Measurements from ENCODE around the gene C2orf68. TPM values are rescaled to one million over a fixed set of nuclear protein-coding genes. Genes with fewer than 3 reads are reported as not detected.

The C2orf68 gene
- total and polyA plus RNA-seq, 9 of the 15 experiments (the other 6 are each of a cell fraction or from before 2014, with no cell fraction given), result 22.1 to 50.0 (median 31.8) TPM

GRCh38 chr2:85602476-85603234 lies 9.2 kb downstream of the C2orf68 start, which contains the start of gene TMEM150A (continued):
- TF ChIP-seq, protein P1, sequence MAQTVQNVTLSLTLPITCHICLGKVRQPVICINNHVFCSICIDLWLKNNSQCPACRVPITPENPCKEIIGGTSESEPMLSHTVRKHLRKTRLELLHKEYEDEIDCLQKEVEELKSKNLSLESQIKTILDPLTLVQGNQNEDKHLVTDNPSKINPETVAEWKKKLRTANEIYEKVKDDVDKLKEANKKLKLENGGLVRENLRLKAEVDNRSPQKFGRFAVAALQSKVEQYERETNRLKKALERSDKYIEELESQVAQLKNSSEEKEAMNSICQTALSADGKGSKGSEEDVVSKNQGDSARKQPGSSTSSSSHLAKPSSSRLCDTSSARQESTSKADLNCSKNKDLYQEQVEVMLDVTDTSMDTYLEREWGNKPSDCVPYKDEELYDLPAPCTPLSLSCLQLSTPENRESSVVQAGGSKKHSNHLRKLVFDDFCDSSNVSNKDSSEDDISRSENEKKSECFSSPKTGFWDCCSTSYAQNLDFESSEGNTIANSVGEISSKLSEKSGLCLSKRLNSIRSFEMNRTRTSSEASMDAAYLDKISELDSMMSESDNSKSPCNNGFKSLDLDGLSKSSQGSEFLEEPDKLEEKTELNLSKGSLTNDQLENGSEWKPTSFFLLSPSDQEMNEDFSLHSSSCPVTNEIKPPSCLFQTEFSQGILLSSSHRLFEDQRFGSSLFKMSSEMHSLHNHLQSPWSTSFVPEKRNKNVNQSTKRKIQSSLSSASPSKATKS (CRISPR knock-in tag; IDR thresholded peaks at IDR 0.05), result no peak
- TF ChIP-seq HDAC6 (IDR thresholded peaks at IDR 0.05; ENCODE audit: low read depth, low read length), result no peak
- TF ChIP-seq, protein P2, sequence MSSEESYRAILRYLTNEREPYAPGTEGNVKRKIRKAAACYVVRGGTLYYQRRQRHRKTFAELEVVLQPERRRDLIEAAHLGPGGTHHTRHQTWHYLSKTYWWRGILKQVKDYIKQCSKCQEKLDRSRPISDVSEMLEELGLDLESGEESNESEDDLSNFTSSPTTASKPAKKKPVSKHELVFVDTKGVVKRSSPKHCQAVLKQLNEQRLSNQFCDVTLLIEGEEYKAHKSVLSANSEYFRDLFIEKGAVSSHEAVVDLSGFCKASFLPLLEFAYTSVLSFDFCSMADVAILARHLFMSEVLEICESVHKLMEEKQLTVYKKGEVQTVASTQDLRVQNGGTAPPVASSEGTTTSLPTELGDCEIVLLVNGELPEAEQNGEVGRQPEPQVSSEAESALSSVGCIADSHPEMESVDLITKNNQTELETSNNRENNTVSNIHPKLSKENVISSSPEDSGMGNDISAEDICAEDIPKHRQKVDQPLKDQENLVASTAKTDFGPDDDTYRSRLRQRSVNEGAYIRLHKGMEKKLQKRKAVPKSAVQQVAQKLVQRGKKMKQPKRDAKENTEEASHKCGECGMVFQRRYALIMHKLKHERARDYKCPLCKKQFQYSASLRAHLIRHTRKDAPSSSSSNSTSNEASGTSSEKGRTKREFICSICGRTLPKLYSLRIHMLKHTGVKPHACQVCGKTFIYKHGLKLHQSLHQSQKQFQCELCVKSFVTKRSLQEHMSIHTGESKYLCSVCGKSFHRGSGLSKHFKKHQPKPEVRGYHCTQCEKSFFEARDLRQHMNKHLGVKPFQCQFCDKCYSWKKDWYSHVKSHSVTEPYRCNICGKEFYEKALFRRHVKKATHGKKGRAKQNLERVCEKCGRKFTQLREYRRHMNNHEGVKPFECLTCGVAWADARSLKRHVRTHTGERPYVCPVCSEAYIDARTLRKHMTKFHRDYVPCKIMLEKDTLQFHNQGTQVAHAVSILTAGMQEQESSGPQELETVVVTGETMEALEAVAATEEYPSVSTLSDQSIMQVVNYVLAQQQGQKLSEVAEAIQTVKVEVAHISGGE (CRISPR knock-in tag; IDR thresholded peaks at IDR 0.05), result no peak; a peak in 1 of 6 replicates
- TF ChIP-seq KAT2B (IDR thresholded peaks at IDR 0.05; ENCODE audit: low read depth, low read length), result no peak
- no peak; the same call in 1 of the 2 replicates for TF ChIP-seq CBX1 (IDR thresholded peaks at IDR 0.05; ENCODE audit: low read depth)
- TF ChIP-seq, protein P3, sequence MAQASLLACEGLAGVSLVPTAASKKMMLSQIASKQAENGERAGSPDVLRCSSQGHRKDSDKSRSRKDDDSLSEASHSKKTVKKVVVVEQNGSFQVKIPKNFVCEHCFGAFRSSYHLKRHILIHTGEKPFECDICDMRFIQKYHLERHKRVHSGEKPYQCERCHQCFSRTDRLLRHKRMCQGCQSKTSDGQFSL (CRISPR knock-in tag; IDR thresholded peaks at IDR 0.05), result no peak
- TF ChIP-seq, protein P3 (tag; IDR thresholded peaks at IDR 0.05), result no peak
- no peak for TF ChIP-seq ZNF280A (IDR thresholded peaks at IDR 0.05; ENCODE audit: low read depth, partially characterized antibody)
- TF ChIP-seq PYGO2 (tag; IDR thresholded peaks at IDR 0.05), result no peak
- TF ChIP-seq ATF1 (CRISPR knock-in tag; IDR thresholded peaks at IDR 0.05), result 0 out of 2 replicates have a peak, but pooled peaks have one; percentile 50
- TF ChIP-seq ATF1 (tag; IDR thresholded peaks at IDR 0.05), result peak; percentile 97
